HepG2 (cell line): Measurements from ENCODE around the gene DCUN1D2. TPM values are rescaled to one million over a fixed set of nuclear protein-coding genes. Genes with fewer than 3 reads are reported as not detected.

Source experiments
- ATAC-seq: fragments of 200-7000 bp; cut with Tn5 transposase; 3 replicates; pipeline ENCODE4 v1.9.1; 2020; ENCODE audit warnings: mild to moderate bottlenecking, moderate library complexity
- BruUV-seq: library from RNA; stranded (reverse); fragments of 400-500 nt; replicated peaks from 2 replicates; lab custom pipeline; 2021; lab: Mats Ljungman, UMichigan
- CTCF ChIA-PET: fragments of 300-600 bp; formaldehyde crosslinking; extraction: SDS; loops from one replicate; lab custom pipeline; 2021; ENCODE audit warnings: low total read pairs, inconsistent platforms, low intra/inter-chr PET ratio; lab: Yijun Ruan, JAX
- POLR2A ChIA-PET: fragments of 350-600 bp; sonication (Branson Sonifier 250); formaldehyde crosslinking; loops from one replicate; lab custom pipeline; 2020; ENCODE audit warnings: antibody characterized with exemption, inconsistent platforms; lab: Yijun Ruan, JAX
- DNase-seq: peaks from one replicate; pipeline ENCODE4 v3.0.0-alpha.2; 2015; ENCODE audit warnings: low spot score
- FAIRE-seq: peaks from 3 replicates; lab custom pipeline; 2011; peaks lifted over from hg19 to GRCh38; lab: Jason Lieb, UNC
- H2AFZ ChIP-seq: one replicate; pipeline ENCODE4 v1.6.1; 2011; ENCODE audit warnings: low read length, inconsistent platforms
- H3K27ac ChIP-seq: fragments of 300-600 bp; 3 replicates; pipeline ENCODE4 v1.8.0; 2011; ENCODE audit warnings: mixed run types, mild to moderate bottlenecking, mixed read lengths, low read length, inconsistent platforms; ENCODE audit not compliant: insufficient read depth; ENCODE audit errors: extremely low read length
- H3K27me3 ChIP-seq, 2 experiments: fragments of 200-600 bp in 1 of 2; 2 replicates in 1 of 2; 3 replicates in 1 of 2; pipeline versions ENCODE4 v1.6.0 to v1.8.0; 2011; ENCODE audit warnings: low read length in 2 of 2, mild to moderate bottlenecking in 2 of 2, moderate library complexity in 2 of 2, inconsistent platforms in 1 of 2; ENCODE audit not compliant: insufficient read depth in 2 of 2, control insufficient read depth in 1 of 2
- H3K36me3 ChIP-seq, 2 experiments: fragments of 200-600 bp in 1 of 2; replicated peaks in 1 of 2; 2 replicates in 1 of 2; 3 replicates in 1 of 2; pipeline versions ENCODE4 v1.5.1 to v1.8.0; 2011; ENCODE audit warnings: low read length in 2 of 2, inconsistent platforms in 1 of 2; ENCODE audit not compliant: insufficient read depth in 2 of 2, control insufficient read depth in 1 of 2
- H3K4me1 ChIP-seq: 2 replicates; pipeline ENCODE4 v1.5.1; 2012; ENCODE audit warnings: low read length, inconsistent platforms; ENCODE audit not compliant: insufficient read depth
- H3K4me2 ChIP-seq: 2 replicates; pipeline ENCODE4 v1.6.0; 2011; ENCODE audit warnings: low read depth, low read length, inconsistent platforms
- H3K4me3 ChIP-seq, 3 experiments: fragments of 200-600 bp in 1 of 3; sonication (generic), shearing (Covaris generic) in 1 of 3; replicated peaks in 1 of 3; 2 replicates each; pipeline ENCODE4 v1.5.1; 2011 to 2016; ENCODE audit warnings: low read length in 3 of 3, inconsistent platforms in 2 of 3, low read depth in 2 of 3, mild to moderate bottlenecking in 2 of 3, control low read depth in 1 of 3, mixed read lengths in 1 of 3; ENCODE audit not compliant: insufficient read depth in 1 of 3
- H3K79me2 ChIP-seq: one replicate; pipeline ENCODE4 v1.6.1; 2011; ENCODE audit warnings: low read length, inconsistent platforms; ENCODE audit not compliant: insufficient read depth
- H3K9ac ChIP-seq: 2 replicates; pipeline ENCODE4 v1.6.0; 2011; ENCODE audit warnings: mild to moderate bottlenecking, low read depth, low read length, inconsistent platforms; ENCODE audit not compliant: insufficient read depth
- H3K9me3 ChIP-seq: 2 replicates; pipeline ENCODE4 v1.5.1; 2012; ENCODE audit warnings: mild to moderate bottlenecking, low read length
- H4K20me1 ChIP-seq: 2 replicates; pipeline ENCODE4 v1.6.0; 2011; ENCODE audit warnings: inconsistent platforms, mild to moderate bottlenecking, low read length, moderate library complexity; ENCODE audit not compliant: insufficient read depth
- DR1 ChIP-seq: sonication (generic); formaldehyde crosslinking; IDR thresholded peaks from 2 replicates; pipeline ENCODE4 v1.8.0; 2021; ENCODE audit warnings: mild to moderate bottlenecking, missing genetic modification reagents, inconsistent platforms
- EED ChIP-seq: sonication (generic); formaldehyde crosslinking; IDR thresholded peaks from 2 replicates; pipeline ENCODE4 v1.5.0; 2020; ENCODE audit warnings: mild to moderate bottlenecking, missing genetic modification reagents
- FLYWCH1 ChIP-seq: sonication (generic); formaldehyde crosslinking; IDR thresholded peaks from 2 replicates; pipeline ENCODE4 v1.8.1; 2023; ENCODE audit warnings: mild to moderate bottlenecking, missing genetic modification reagents
- GABPB1 ChIP-seq: IDR thresholded peaks from 2 replicates; pipeline ENCODE4 v1.6.1; 2016; ENCODE audit warnings: mild to moderate bottlenecking, missing genetic modification reagents, moderate library complexity, missing compliant biosample characterization
- NCOA5 ChIP-seq: sonication (generic); formaldehyde crosslinking; IDR thresholded peaks from 2 replicates; pipeline ENCODE4 v1.4.0; 2020; ENCODE audit warnings: missing genetic modification reagents
- NR2F6 ChIP-seq, 2 experiments: IDR thresholded peaks; 2 replicates each; pipeline ENCODE4 v1.6.1; 2016; ENCODE audit warnings: antibody characterized with exemption in 1 of 2, mild to moderate bottlenecking in 1 of 2
- POGZ ChIP-seq: sonication (generic); formaldehyde crosslinking; IDR thresholded peaks from 2 replicates; pipeline ENCODE4 v1.4.0; 2020; ENCODE audit warnings: mild to moderate bottlenecking, missing genetic modification reagents
- POLR2AphosphoS5 ChIP-seq: IDR thresholded peaks from 2 replicates; pipeline ENCODE4 v1.6.1; 2012; ENCODE audit warnings: low read depth, low read length
- SIX4 ChIP-seq: sonication (generic); formaldehyde crosslinking; IDR thresholded peaks from 2 replicates; pipeline ENCODE4 v1.4.0; 2020; ENCODE audit warnings: missing genetic modification reagents
- ZBTB8A ChIP-seq: sonication (generic); formaldehyde crosslinking; IDR thresholded peaks from 2 replicates; pipeline ENCODE4 v1.4.0; 2020; ENCODE audit warnings: mild to moderate bottlenecking, low read depth, missing genetic modification reagents, borderline replicate concordance
- ZEB1 ChIP-seq: IDR thresholded peaks from 2 replicates; pipeline ENCODE4 v1.6.1; 2012; ENCODE audit warnings: mild to moderate bottlenecking, low read depth, inconsistent platforms; ENCODE audit not compliant: insufficient replicate concordance
- ZMYM4 ChIP-seq: sonication (generic); formaldehyde crosslinking; IDR thresholded peaks from 2 replicates; pipeline ENCODE4 v1.8.1; 2023; ENCODE audit warnings: mild to moderate bottlenecking, missing genetic modification reagents
- ZNF160 ChIP-seq: sonication (generic); formaldehyde crosslinking; IDR thresholded peaks from 2 replicates; pipeline ENCODE4 v1.8.0; 2022; ENCODE audit warnings: mild to moderate bottlenecking, inconsistent platforms, missing genetic modification reagents
- ZNF564 ChIP-seq: sonication (generic); formaldehyde crosslinking; IDR thresholded peaks from 2 replicates; pipeline ENCODE4 v1.8.1; 2023; ENCODE audit warnings: mild to moderate bottlenecking, missing genetic modification reagents
- ZNF644 ChIP-seq: IDR thresholded peaks from 2 replicates; pipeline ENCODE4 v1.6.1; 2016; ENCODE audit warnings: low read depth
- ZNF710 ChIP-seq: sonication (generic); formaldehyde crosslinking; IDR thresholded peaks from 2 replicates; pipeline ENCODE4 v1.5.0; 2020; ENCODE audit warnings: mild to moderate bottlenecking, missing genetic modification reagents, borderline replicate concordance
- ZNF747 ChIP-seq: sonication (generic); formaldehyde crosslinking; IDR thresholded peaks from 2 replicates; pipeline ENCODE4 v1.8.1; 2023; ENCODE audit warnings: missing genetic modification reagents, mild to moderate bottlenecking, borderline replicate concordance
- ZNF761 ChIP-seq: sonication (generic); formaldehyde crosslinking; conservative IDR thresholded peaks from 2 replicates; pipeline ENCODE4 v1.4.0; 2020; ENCODE audit warnings: mild to moderate bottlenecking, missing genetic modification reagents
- ZNF772 ChIP-seq: sonication (generic); formaldehyde crosslinking; IDR thresholded peaks from 2 replicates; pipeline ENCODE4 v1.5.0; 2020; ENCODE audit warnings: mild to moderate bottlenecking, missing genetic modification reagents
- ZNF788 ChIP-seq: sonication (generic); formaldehyde crosslinking; IDR thresholded peaks from 2 replicates; pipeline ENCODE4 v1.5.0; 2020; ENCODE audit warnings: mild to moderate bottlenecking, missing genetic modification reagents, borderline replicate concordance
- ZNF83 ChIP-seq: sonication (generic); formaldehyde crosslinking; IDR thresholded peaks from 2 replicates; pipeline ENCODE4 v1.4.0; 2020; ENCODE audit warnings: missing genetic modification reagents, mild to moderate bottlenecking, borderline replicate concordance
- WGBS: methylation state at CpG from one replicate; pipeline ENCODE4 v1.1.6; 2017; ENCODE audit warnings: low lambda C conversion rate; 5-methylcytosine and 5-hydroxymethylcytosine counted together
- in situ Hi-C: cut with HindIII; loops from 2 replicates; pipeline ENCODE4 v1.10.0; 2017; ENCODE audit warnings: low pct_unique_long_range_greater_than_20kb; ENCODE audit not compliant: extremely low pct_ligation_motif_present
- intact Hi-C: fragments of 100-400 bp; cut with micrococcal nuclease; formaldehyde crosslinking; loops from one replicate; pipeline ENCODE4 v1.10.0; 2022; ENCODE audit not compliant: unreplicated experiment
- polyA plus RNA-seq, 8 experiments: library from polyadenylated mRNA; depleted of rRNA in 3 of 8; stranded (reverse) in 7 of 8; unstranded in 1 of 8; fragments of >200 nt; fragmentation: Illumina TruSeq in 4 of 8; extraction: Trizol in 4 of 8; gene quantifications; 2 replicates each; pipeline versions ENCODE4 v1.2.1 to v1.2.3, GENCODE V29; 2011 to 2016; ENCODE audit warnings: low read depth in 4 of 8, missing spikeins in 1 of 8, mixed read lengths in 1 of 8; ENCODE audit not compliant: insufficient read depth in 1 of 8
- total RNA-seq, 5 experiments: library from RNA; depleted of rRNA; stranded (reverse); fragments of >200 nt; fragmentation: Illumina TruSeq; extraction: Trizol; gene quantifications; 2 replicates each; pipeline ENCODE4 v1.2.3, GENCODE V29; 2016; ENCODE audit warnings: low read depth in 1 of 5
- TF ChIP-seq, protein P1 (sequence below): sonication (generic); formaldehyde crosslinking; IDR thresholded peaks from 2 replicates; pipeline ENCODE4 v1.8.1; 2023; ENCODE audit warnings: mild to moderate bottlenecking, inconsistent platforms, moderate library complexity, missing genetic modification reagents, borderline replicate concordance

DCUN1D2 gene
- total and polyA plus RNA-seq, 2 of the 13 experiments (the other 11 are each of a cell fraction or from before 2014, with no cell fraction given), result 9.1 to 9.6 TPM

DNA sequence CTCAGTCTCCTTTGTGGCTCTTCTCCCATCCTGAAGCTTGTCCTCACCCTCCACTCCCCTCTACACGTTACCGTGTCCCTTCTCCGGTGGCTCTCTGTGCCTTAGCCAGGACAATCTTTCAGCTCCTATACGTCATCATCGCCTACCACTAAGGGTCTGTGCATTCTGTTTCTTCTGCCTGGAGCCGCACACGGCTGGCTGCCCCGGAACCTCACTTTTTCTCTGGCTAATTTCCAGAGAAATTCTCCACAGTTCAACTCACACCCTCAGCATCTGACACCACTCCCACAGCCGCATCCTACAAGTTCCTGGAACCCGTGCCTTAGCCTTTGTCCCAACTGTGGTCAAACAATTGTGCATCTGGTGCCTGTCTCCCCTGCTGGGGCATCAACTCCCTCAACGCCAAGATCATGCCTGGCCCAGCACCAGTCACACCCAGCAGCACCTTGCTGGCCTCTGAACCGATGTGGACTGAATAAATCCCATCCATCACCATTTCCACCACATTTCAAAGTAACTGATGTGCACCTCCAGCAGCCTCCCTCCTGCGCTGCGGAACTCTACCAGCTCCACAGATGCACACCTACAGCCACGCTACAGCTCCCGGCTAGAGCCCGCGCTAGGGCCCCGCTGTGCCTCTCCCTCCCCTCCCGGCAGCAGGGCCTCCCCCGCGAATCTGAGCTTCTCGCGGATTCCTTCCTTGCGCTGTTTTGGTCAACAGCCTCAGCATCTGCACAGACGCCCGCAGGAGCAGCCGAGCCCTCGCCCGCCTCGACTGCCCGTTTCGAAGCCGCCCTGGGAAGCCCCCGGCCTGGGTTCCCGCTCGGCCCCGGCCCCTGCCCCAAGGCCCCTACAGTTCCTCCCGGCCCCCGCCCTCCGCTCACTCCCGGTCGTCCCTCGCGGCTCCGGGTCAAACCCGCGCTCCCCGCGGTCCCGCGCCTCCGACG is 689 bp downstream of the DCUN1D2 start (continued):
- TF ChIP-seq ZNF564, result no peak
- no peak for TF ChIP-seq SIX4 (CRISPR knock-in tag)
- no peak for TF ChIP-seq POLR2AphosphoS5
- no peak for TF ChIP-seq DR1 (CRISPR knock-in tag)
- no peak for TF ChIP-seq ZNF83 (CRISPR knock-in tag)
- no peak for TF ChIP-seq ZBTB8A
- TF ChIP-seq ZEB1, result no peak
- peak; percentile 10; the same call in 1 of the 2 replicates for TF ChIP-seq ZNF788 (CRISPR knock-in tag)
- no peak for TF ChIP-seq NCOA5

GRCh38 chr13:113489171-113489548 is 1.4 kb downstream of the DCUN1D2 start:
- H3K27me3 ChIP-seq, result no peaks in the 10 kb centered on the region
- peak overlapping the region; percentile 83 to 93 (median 89) for H3K4me3 ChIP-seq
- intact Hi-C loops, result no loop called here
- no TSS peak for BruUV-seq
- H3K36me3 ChIP-seq, result no peaks in the 10 kb centered on the region; a peak in 1 of 5 replicates
- no peak for FAIRE-seq
- ChIA-PET POLR2A (no interaction called here), CTCF (no interaction called here)
- H3K27ac ChIP-seq, result peak overlapping the region; percentile 79
- DNase-seq, result peak; percentile 16
- in situ Hi-C loops, result no loop called here
- peak; percentile 2; the same call in 2 of the 3 replicates for ATAC-seq
- H4K20me1 ChIP-seq, result peaks cover 10% of the 10 kb centered on the region
- H3K9ac ChIP-seq, result peak overlapping the region; percentile 85
- no peaks in the 10 kb centered on the region for H3K9me3 ChIP-seq
- H3K79me2 ChIP-seq, result peaks cover 79% of the 10 kb centered on the region
- H3K4me1 ChIP-seq, result peaks cover 55% of the 10 kb centered on the region
- 27% methylated on average over 8 of the region's 8 CpGs for WGBS
- H3K4me2 ChIP-seq, result peak overlapping the region; percentile 97
- H2AFZ ChIP-seq, result no peak overlapping the region
- TF ChIP-seq ZNF761 (CRISPR knock-in tag) (no peak), NR2F6 (IDR thresholded peaks at IDR 0.05) (peak; percentile 42; the same call in 1 of the 2 replicates), NR2F6 (CRISPR knock-in tag; IDR thresholded peaks at IDR 0.05) (0 out of 2 replicates have a peak, but pooled peaks have one; percentile 8), ZMYM4 (CRISPR knock-in tag) (no peak), ZNF747 (no peak), POGZ (CRISPR knock-in tag) (0 out of 2 replicates have a peak, but pooled peaks have one; percentile 17), ZNF644 (CRISPR knock-in tag) (no peak), ZNF160 (CRISPR knock-in tag) (no peak), GABPB1 (CRISPR knock-in tag) (no peak), EED (CRISPR knock-in tag) (no peak), ZNF710 (no peak), FLYWCH1 (no peak), ZNF772 (no peak)
- TF ChIP-seq, protein P1, sequence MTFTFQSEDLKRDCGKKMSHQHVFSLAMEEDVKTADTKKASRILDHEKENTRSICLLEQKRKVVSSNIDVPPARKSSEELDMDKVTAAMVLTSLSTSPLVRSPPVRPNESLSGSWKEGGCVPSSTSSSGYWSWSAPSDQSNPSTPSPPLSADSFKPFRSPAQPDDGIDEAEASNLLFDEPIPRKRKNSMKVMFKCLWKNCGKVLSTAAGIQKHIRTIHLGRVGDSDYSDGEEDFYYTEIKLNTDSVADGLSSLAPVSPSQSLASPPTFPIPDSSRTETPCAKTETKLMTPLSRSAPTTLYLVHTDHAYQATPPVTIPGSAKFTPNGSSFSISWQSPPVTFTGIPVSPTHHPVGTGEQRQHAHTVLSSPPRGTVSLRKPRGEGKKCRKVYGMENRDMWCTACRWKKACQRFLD (CRISPR knock-in tag), result no peak
